Measurements from ENCODE around the gene NOLC1.

The NOLC1 gene

DNA sequence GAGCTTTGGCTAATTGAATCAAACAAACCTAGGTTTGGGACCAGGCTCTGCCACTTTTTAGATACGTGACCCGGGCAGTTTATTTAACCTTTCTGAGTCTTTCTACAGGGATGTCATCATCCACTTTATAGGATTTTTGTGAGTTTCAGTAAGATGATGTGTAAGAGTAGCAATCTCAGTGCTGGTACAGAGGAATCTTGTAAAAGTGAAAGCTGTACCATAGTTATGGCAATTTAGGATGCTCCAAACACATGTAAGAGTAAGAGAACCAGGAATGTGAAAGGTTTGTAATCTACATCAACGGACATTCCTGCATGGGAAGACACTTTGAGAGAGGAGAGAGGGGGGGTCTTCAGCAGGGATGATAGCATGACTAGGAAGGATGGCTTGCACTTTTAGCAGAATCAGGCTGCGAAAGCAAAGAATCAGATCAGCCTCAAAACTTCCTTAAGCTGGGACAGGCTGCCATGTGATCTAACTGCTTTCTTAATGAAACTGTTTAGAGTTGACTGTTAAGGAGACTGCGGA, 968 bp downstream of the NOLC1 start:
- peaks cover 37% of the 10 kb centered on the region for H3K36me3 ChIP-seq (ENCODE audit: control insufficient read depth, insufficient read depth, low read length)
- H3K4me3 ChIP-seq (ENCODE audit: insufficient read depth, low read depth, low read length) = peak overlapping the region; percentile 86
- no peak overlapping the region for H3K27ac ChIP-seq (ENCODE audit: insufficient read depth, low read depth, low read length, poor library complexity, severe bottlenecking)
- WGBS, 2 experiments = 46 to 47% methylated on average over 5 of the region's 5 CpGs
- H3K9me3 ChIP-seq (ENCODE audit: control insufficient read depth, low read length) = no peaks in the 10 kb centered on the region
- peaks cover 12% of the 10 kb centered on the region for H3K4me1 ChIP-seq (ENCODE audit: control insufficient read depth, insufficient read depth, low read length)
- no peaks in the 10 kb centered on the region for H3K27me3 ChIP-seq (ENCODE audit: control insufficient read depth, insufficient read depth, low read length, poor library complexity, severe bottlenecking)

GRCh38 chr10:102154466-102155116, 2.4 kb downstream of the NOLC1 start:
- Histone ChIP-seq H3K9me3 (ENCODE audit: control insufficient read depth, low read length) (no peaks in the 10 kb centered on the region), H3K27me3 (ENCODE audit: control insufficient read depth, insufficient read depth, low read length, poor library complexity, severe bottlenecking) (no peaks in the 10 kb centered on the region), H3K36me3 (ENCODE audit: control insufficient read depth, insufficient read depth, low read length) (peaks cover 40% of the 10 kb centered on the region), H3K27ac (ENCODE audit: insufficient read depth, low read depth, low read length, poor library complexity, severe bottlenecking) (no peak overlapping the region), H3K4me3 (ENCODE audit: insufficient read depth, low read depth, low read length) (no peak overlapping the region), H3K4me1 (ENCODE audit: control insufficient read depth, insufficient read depth, low read length) (peaks cover 12% of the 10 kb centered on the region)
- 93 to 96% methylated on average over 11 of the region's 11 CpGs for WGBS, 2 experiments

DNA sequence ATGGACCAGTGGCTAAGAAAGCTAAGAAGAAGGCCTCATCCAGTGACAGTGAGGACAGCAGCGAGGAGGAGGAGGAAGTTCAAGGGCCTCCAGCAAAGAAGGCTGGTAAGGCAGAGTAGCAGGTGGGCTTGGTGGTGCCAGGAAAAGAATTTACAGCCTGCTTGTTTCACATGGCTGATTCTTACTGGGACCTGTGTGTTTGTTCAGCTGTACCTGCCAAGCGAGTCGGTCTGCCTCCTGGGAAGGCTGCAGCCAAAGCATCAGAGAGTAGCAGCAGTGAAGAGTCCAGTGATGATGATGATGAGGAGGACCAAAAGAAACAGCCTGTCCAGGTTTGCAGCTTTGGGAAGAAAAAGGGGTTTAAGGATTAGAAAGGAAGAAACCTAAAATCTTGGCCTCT, 5.0 kb downstream of the NOLC1 start:
- H3K9me3 ChIP-seq (ENCODE audit: control insufficient read depth, low read length) = no peaks in the 10 kb centered on the region
- no peak overlapping the region for H3K27ac ChIP-seq (ENCODE audit: insufficient read depth, low read depth, low read length, poor library complexity, severe bottlenecking)
- 97 to 98% methylated on average over 3 of the region's 3 CpGs for WGBS, 2 experiments
- H3K4me1 ChIP-seq (ENCODE audit: control insufficient read depth, insufficient read depth, low read length) = peaks cover 5% of the 10 kb centered on the region
- no peak overlapping the region for H3K4me3 ChIP-seq (ENCODE audit: insufficient read depth, low read depth, low read length)
- H3K27me3 ChIP-seq (ENCODE audit: control insufficient read depth, insufficient read depth, low read length, poor library complexity, severe bottlenecking) = no peaks in the 10 kb centered on the region
- H3K36me3 ChIP-seq (ENCODE audit: control insufficient read depth, insufficient read depth, low read length) = peaks cover 55% of the 10 kb centered on the region

GRCh38 chr10:102159051-102159597, 6.9 kb downstream of the NOLC1 start:
- no peaks in the 10 kb centered on the region for H3K4me1 ChIP-seq (ENCODE audit: control insufficient read depth, insufficient read depth, low read length)
- no peak overlapping the region for H3K4me3 ChIP-seq (ENCODE audit: insufficient read depth, low read depth, low read length)
- H3K27me3 ChIP-seq (ENCODE audit: control insufficient read depth, insufficient read depth, low read length, poor library complexity, severe bottlenecking) = no peaks in the 10 kb centered on the region
- peaks cover 55% of the 10 kb centered on the region for H3K36me3 ChIP-seq (ENCODE audit: control insufficient read depth, insufficient read depth, low read length)
- H3K9me3 ChIP-seq (ENCODE audit: control insufficient read depth, low read length) = no peaks in the 10 kb centered on the region
- no peak overlapping the region for H3K27ac ChIP-seq (ENCODE audit: insufficient read depth, low read depth, low read length, poor library complexity, severe bottlenecking)
- 94 to 98% methylated on average over 5 of the region's 5 CpGs for WGBS, 2 experiments

DNA sequence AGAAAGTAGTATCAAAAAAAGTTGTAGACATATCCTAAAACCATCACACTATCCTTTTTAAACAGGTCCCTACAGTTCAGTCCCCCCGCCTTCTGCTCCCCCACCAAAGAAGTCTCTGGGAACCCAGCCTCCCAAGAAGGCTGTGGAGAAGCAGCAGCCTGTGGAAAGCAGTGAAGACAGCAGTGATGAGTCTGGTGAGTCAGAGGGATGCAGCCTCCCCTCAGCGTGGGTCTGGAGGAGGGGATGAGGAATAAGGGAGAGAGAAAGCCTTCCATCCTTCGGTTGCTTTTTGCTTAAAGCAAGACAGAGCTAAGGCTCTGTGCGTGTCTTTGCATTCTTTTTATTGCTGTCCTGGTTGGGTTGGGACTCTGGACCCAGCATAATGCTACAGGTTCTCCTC, 7.6 kb downstream of the NOLC1 start:
- Histone ChIP-seq H3K4me3 (ENCODE audit: insufficient read depth, low read depth, low read length) (no peak overlapping the region), H3K27me3 (ENCODE audit: control insufficient read depth, insufficient read depth, low read length, poor library complexity, severe bottlenecking) (no peaks in the 10 kb centered on the region), H3K4me1 (ENCODE audit: control insufficient read depth, insufficient read depth, low read length) (no peaks in the 10 kb centered on the region), H3K36me3 (ENCODE audit: control insufficient read depth, insufficient read depth, low read length) (peaks cover 55% of the 10 kb centered on the region), H3K9me3 (ENCODE audit: control insufficient read depth, low read length) (no peaks in the 10 kb centered on the region), H3K27ac (ENCODE audit: insufficient read depth, low read depth, low read length, poor library complexity, severe bottlenecking) (no peak overlapping the region)
- 92 to 94% methylated on average over 4 of the region's 4 CpGs for WGBS, 2 experiments

GRCh38 chr10:102163342-102163989, 11.3 kb downstream of the NOLC1 start:
- Histone ChIP-seq H3K36me3 (ENCODE audit: control insufficient read depth, insufficient read depth, low read length) (peaks cover 31% of the 10 kb centered on the region), H3K4me3 (ENCODE audit: insufficient read depth, low read depth, low read length) (no peak overlapping the region), H3K4me1 (ENCODE audit: control insufficient read depth, insufficient read depth, low read length) (no peaks in the 10 kb centered on the region), H3K27me3 (ENCODE audit: control insufficient read depth, insufficient read depth, low read length, poor library complexity, severe bottlenecking) (no peaks in the 10 kb centered on the region), H3K27ac (ENCODE audit: insufficient read depth, low read depth, low read length, poor library complexity, severe bottlenecking) (no peak overlapping the region), H3K9me3 (ENCODE audit: control insufficient read depth, low read length) (no peaks in the 10 kb centered on the region)
- WGBS, 2 experiments = 91 to 95% methylated on average over 4 of the region's 4 CpGs

DNA sequence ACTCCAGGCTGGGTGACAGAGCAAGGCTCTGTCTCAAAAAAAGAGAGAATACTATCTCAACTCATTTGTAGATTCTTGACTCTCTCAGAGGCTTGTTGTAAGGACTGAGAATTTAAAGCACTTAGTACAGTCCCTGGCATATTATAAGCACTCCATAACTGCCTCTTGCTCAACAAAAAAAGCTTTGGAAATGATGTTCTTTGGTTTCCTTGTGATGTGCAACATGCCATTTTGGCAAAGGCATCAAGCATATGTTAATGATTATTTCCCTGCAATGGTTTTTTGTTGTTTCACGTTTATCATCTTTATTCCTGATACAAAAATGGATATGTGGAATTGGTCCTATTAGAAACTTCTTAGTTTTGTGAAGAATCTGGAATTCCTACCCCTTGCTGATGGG, 15.7 kb downstream of the NOLC1 start:
- Histone ChIP-seq H3K36me3 (ENCODE audit: control insufficient read depth, insufficient read depth, low read length) (no peaks in the 10 kb centered on the region), H3K4me1 (ENCODE audit: control insufficient read depth, insufficient read depth, low read length) (no peaks in the 10 kb centered on the region), H3K4me3 (ENCODE audit: insufficient read depth, low read depth, low read length) (no peak overlapping the region), H3K27ac (ENCODE audit: insufficient read depth, low read depth, low read length, poor library complexity, severe bottlenecking) (no peak overlapping the region), H3K9me3 (ENCODE audit: control insufficient read depth, low read length) (no peaks in the 10 kb centered on the region), H3K27me3 (ENCODE audit: control insufficient read depth, insufficient read depth, low read length, poor library complexity, severe bottlenecking) (no peaks in the 10 kb centered on the region)
- WGBS, 2 experiments = 100% methylated on average over 1 of the region's 1 CpG; no CpG with 5 or more reads in 1 of the 2 experiments

DNA sequence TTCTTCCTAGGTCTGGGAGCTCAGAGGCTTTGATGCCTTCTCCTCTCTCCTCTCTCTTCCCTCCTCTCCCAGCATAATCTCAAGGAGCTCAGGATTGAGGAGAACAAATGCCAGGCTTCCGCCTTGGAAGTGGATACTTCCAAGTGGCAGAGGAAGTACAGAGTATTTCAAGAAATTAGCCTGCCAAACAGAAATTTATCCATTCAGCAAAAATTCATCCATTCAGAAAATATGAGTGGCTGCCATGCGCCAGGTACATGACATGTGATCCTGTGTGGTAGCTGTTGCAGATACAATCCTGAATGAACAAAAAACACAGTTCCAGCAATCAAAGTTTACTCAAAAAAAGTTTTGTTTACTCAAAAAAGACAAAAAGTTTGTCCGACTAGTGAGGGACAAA, 18.4 kb downstream of the NOLC1 start:
- WGBS, 2 experiments = 79 to 81% methylated on average over 3 of the region's 3 CpGs
- H3K27me3 ChIP-seq (ENCODE audit: control insufficient read depth, insufficient read depth, low read length, poor library complexity, severe bottlenecking) = no peaks in the 10 kb centered on the region
- no peak overlapping the region for H3K27ac ChIP-seq (ENCODE audit: insufficient read depth, low read depth, low read length, poor library complexity, severe bottlenecking)
- H3K4me1 ChIP-seq (ENCODE audit: control insufficient read depth, insufficient read depth, low read length) = no peaks in the 10 kb centered on the region
- H3K9me3 ChIP-seq (ENCODE audit: control insufficient read depth, low read length) = no peaks in the 10 kb centered on the region
- H3K4me3 ChIP-seq (ENCODE audit: insufficient read depth, low read depth, low read length) = no peak overlapping the region
- H3K36me3 ChIP-seq (ENCODE audit: control insufficient read depth, insufficient read depth, low read length) = no peaks in the 10 kb centered on the region

DNA sequence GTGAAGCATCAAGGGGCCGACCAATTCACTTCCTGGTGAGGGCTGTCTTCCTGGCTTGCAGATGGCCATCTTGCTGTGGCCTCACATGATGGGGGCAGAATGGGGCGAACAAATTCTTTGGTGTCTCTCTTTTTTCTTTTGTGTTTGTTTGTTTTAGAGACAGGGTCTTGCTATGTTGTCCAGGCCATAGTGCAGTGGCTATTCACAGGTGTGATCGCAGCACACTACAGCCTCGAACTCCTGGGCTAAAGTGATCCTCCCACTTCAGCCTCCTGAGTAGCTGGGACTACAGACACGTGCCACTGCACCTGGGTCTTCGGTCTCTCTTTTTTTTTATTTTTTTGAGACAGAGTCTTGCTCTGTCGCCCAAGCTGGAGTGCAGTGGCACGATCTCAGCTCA, 20.1 kb downstream of the NOLC1 start:
- Histone ChIP-seq H3K27me3 (ENCODE audit: control insufficient read depth, insufficient read depth, low read length, poor library complexity, severe bottlenecking) (no peaks in the 10 kb centered on the region), H3K4me3 (ENCODE audit: insufficient read depth, low read depth, low read length) (no peak overlapping the region), H3K27ac (ENCODE audit: insufficient read depth, low read depth, low read length, poor library complexity, severe bottlenecking) (no peak overlapping the region), H3K9me3 (ENCODE audit: control insufficient read depth, low read length) (no peaks in the 10 kb centered on the region), H3K36me3 (ENCODE audit: control insufficient read depth, insufficient read depth, low read length) (no peaks in the 10 kb centered on the region), H3K4me1 (ENCODE audit: control insufficient read depth, insufficient read depth, low read length) (no peaks in the 10 kb centered on the region)
- WGBS, 2 experiments = 91 to 93% methylated on average over 8 of the region's 8 CpGs

DNA sequence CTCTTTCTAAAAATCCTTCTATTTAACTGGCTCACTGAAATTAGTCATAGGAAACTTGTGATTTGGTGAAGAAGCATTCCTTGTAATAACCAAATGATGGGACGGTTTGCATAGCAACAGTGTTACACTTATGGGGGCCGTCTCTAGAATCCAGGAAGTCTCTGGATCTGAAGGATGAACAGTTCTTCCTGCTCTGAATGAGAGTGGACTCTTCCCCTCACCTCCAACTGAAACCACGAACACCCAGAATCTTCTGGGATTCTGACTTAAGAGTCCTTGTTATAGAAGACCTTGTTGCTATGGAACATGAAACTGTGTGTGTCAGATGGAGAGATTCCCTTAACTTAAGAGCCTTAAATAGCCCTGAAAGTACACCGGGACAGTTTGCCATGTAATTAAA, 23.2 kb downstream of the NOLC1 start:
- H3K27me3 ChIP-seq (ENCODE audit: control insufficient read depth, insufficient read depth, low read length, poor library complexity, severe bottlenecking) = no peaks in the 10 kb centered on the region
- no peaks in the 10 kb centered on the region for H3K9me3 ChIP-seq (ENCODE audit: control insufficient read depth, low read length)
- H3K4me3 ChIP-seq (ENCODE audit: insufficient read depth, low read depth, low read length) = no peak overlapping the region
- no peaks in the 10 kb centered on the region for H3K4me1 ChIP-seq (ENCODE audit: control insufficient read depth, insufficient read depth, low read length)
- 91 to 93% methylated on average over 4 of the region's 4 CpGs for WGBS, 2 experiments
- no peak overlapping the region for H3K27ac ChIP-seq (ENCODE audit: insufficient read depth, low read depth, low read length, poor library complexity, severe bottlenecking)
- no peaks in the 10 kb centered on the region for H3K36me3 ChIP-seq (ENCODE audit: control insufficient read depth, insufficient read depth, low read length)
